DND-41 (cell line): ENCODE results near the gene FAM241A.

Experiments
- ATAC-seq: fragments of 200-7000 bp; cut with Tn5 transposase; 3 replicates; pipeline ENCODE4 v1.9.1; 2021; ENCODE audit warnings: low read depth; ENCODE audit not compliant: insufficient read depth
- DNase-seq: peaks from one replicate; pipeline ENCODE4 v3.0.0-alpha.2; 2020
- H2AFZ ChIP-seq: 2 replicates; pipeline ENCODE4 v1.6.0; 2012; ENCODE audit warnings: low read depth, low read length
- H3K27ac ChIP-seq: 2 replicates; pipeline ENCODE4 v1.5.1; 2012; ENCODE audit warnings: low read length, inconsistent platforms
- H3K27me3 ChIP-seq: fragments of 200-600 bp; sonication (generic); 2 replicates; pipeline ENCODE4 v1.6.0; 2012; ENCODE audit warnings: low read length, mild to moderate bottlenecking, inconsistent platforms; ENCODE audit not compliant: insufficient read depth, poor library complexity
- H3K36me3 ChIP-seq: 2 replicates; pipeline ENCODE4 v1.5.1; 2012; ENCODE audit warnings: low read length, inconsistent platforms; ENCODE audit not compliant: insufficient read depth
- H3K4me1 ChIP-seq: 2 replicates; pipeline ENCODE4 v1.5.1; 2012; ENCODE audit warnings: mild to moderate bottlenecking, low read length; ENCODE audit not compliant: insufficient read depth
- H3K4me2 ChIP-seq: 2 replicates; pipeline ENCODE4 v1.6.0; 2012; ENCODE audit warnings: mild to moderate bottlenecking, moderate library complexity, low read length, inconsistent platforms; ENCODE audit not compliant: insufficient read depth
- H3K4me3 ChIP-seq, 2 experiments: fragments of 200-600 bp in 1 of 2; shearing (Covaris generic) in 1 of 2; 2 replicates each; pipeline ENCODE4 v1.5.1; 2012 to 2016; ENCODE audit warnings: inconsistent platforms in 2 of 2, low read length in 2 of 2, mild to moderate bottlenecking in 2 of 2, low read depth in 1 of 2, moderate library complexity in 1 of 2
- H3K79me2 ChIP-seq: 2 replicates; pipeline ENCODE4 v1.6.0; 2012; ENCODE audit warnings: low read length, inconsistent platforms; ENCODE audit not compliant: insufficient read depth
- H3K9ac ChIP-seq: 2 replicates; pipeline ENCODE4 v1.6.0; 2012; ENCODE audit warnings: low read depth, mild to moderate bottlenecking, inconsistent platforms, low read length, moderate library complexity
- H3K9me3 ChIP-seq: 2 replicates; pipeline ENCODE4 v1.5.1; 2012; ENCODE audit warnings: low read length, moderate library complexity, mild to moderate bottlenecking, inconsistent platforms; ENCODE audit not compliant: insufficient read depth, severe bottlenecking
- H4K20me1 ChIP-seq: 2 replicates; pipeline ENCODE4 v1.6.0; 2012; ENCODE audit warnings: low read length; ENCODE audit not compliant: insufficient read depth
- EZH2 ChIP-seq: IDR thresholded peaks from 3 replicates; pipeline ENCODE4 v1.6.1; 2012; ENCODE audit warnings: borderline replicate concordance, low read depth, mild to moderate bottlenecking, moderate library complexity, low read length, inconsistent platforms; ENCODE audit not compliant: severe bottlenecking
- TF ChIP-seq, protein P1 (sequence below): IDR thresholded peaks from 2 replicates; pipeline ENCODE4 v1.5.1; 2012; ENCODE audit warnings: borderline replicate concordance, low read length, moderate library complexity, mild to moderate bottlenecking; ENCODE audit not compliant: poor library complexity, severe bottlenecking; ENCODE audit errors: extremely low read depth

FAM241A gene

DNA sequence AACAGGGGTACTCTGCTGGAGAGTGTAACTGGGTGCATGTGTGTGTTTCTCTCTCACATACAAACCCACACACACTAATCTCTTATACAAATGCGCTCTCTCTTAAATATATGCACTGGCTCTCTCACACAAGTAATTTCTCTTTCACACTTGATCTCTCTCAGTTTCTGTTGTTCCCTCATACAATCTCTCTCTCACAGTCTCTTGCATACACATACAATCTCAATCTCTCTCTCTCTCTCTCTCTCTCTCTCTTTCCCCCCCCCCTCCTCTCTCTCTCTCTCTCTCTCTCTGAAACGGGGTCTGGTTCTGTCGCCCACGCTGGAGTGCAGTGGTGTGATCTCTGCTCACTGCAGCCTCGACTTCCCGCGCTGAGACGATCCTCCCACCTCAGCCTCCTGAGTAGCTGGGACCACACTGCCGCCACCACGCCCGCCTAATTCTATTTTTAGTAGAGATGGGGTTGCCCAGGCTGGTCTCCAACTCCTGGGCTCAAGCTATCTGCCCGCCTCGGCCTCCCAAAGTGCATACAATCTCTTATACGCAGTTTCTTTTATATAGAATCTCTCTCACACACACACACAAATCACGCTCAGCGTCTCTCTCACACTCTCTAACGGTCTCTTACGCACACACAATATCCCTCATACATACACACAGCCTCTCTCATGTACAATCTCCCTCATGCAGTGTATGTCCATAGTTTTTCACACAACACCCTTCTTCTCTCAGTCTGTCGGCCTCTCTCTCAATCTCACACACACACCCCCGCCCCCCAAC lies 518 bp upstream of the FAM241A start:
- Histone ChIP-seq H3K27ac (no peak overlapping the region), H3K4me1 (peaks cover 9% of the 10 kb centered on the region; the same call in 1 of the 2 replicates), H3K9me3 (no peaks in the 10 kb centered on the region), H3K79me2 (no peaks in the 10 kb centered on the region), H3K4me3 (no peak overlapping the region), H4K20me1 (no peaks in the 10 kb centered on the region), H3K27me3 (peaks cover 19% of the 10 kb centered on the region), H2AFZ (no peak overlapping the region), H3K36me3 (no peaks in the 10 kb centered on the region), H3K9ac (no peak overlapping the region), H3K4me2 (peak overlapping the region; percentile 75)
- no peak for DNase-seq
- ATAC-seq, result 0 out of 3 replicates have a peak, but pooled peaks have one; percentile 1
- TF ChIP-seq EZH2, result no peak
- TF ChIP-seq, protein P1, sequence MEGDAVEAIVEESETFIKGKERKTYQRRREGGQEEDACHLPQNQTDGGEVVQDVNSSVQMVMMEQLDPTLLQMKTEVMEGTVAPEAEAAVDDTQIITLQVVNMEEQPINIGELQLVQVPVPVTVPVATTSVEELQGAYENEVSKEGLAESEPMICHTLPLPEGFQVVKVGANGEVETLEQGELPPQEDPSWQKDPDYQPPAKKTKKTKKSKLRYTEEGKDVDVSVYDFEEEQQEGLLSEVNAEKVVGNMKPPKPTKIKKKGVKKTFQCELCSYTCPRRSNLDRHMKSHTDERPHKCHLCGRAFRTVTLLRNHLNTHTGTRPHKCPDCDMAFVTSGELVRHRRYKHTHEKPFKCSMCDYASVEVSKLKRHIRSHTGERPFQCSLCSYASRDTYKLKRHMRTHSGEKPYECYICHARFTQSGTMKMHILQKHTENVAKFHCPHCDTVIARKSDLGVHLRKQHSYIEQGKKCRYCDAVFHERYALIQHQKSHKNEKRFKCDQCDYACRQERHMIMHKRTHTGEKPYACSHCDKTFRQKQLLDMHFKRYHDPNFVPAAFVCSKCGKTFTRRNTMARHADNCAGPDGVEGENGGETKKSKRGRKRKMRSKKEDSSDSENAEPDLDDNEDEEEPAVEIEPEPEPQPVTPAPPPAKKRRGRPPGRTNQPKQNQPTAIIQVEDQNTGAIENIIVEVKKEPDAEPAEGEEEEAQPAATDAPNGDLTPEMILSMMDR, result no peak

- Histone ChIP-seq H3K79me2 (no peaks in the 10 kb centered on the region), H3K36me3 (no peaks in the 10 kb centered on the region), H2AFZ (peak overlapping the region; percentile 69), H3K9ac (peak overlapping the region; percentile 46), H3K27ac (no peak overlapping the region), H3K4me1 (peaks cover 9% of the 10 kb centered on the region; the same call in 1 of the 2 replicates), H3K27me3 (peaks cover 24% of the 10 kb centered on the region), H3K4me2 (peak overlapping the region; percentile 75), H3K9me3 (no peaks in the 10 kb centered on the region), H3K4me3 (peak overlapping the region; percentile 20 to 63; a peak in 3 of 4 replicates), H4K20me1 (no peaks in the 10 kb centered on the region)
- TF ChIP-seq, protein P1, result no peak
- peak; percentile 70 for TF ChIP-seq EZH2
- ATAC-seq (peak; percentile 54), DNase-seq (peak; percentile 34)
These were observed 692 bp downstream of the FAM241A start for GRCh38 chr4:112145790-112146501.

DNA sequence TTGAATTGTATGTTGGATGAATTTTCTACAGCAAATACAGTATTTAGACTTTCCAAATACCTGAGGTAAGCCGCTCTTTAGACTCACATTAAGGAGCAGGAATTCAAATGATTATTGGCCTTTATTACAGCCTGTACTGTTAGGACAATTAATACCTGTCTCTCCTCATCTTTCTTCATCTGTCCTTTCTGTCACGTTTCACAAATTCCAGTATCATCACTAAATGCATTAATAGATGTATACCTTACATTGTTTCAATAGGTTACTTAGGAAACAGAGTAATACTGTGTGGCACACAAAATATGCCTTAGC lies 1.2 kb downstream of the FAM241A start:
- TF ChIP-seq, protein P1, result no peak
- no peak for TF ChIP-seq EZH2
- no peak for DNase-seq
- H2AFZ ChIP-seq, result no peak overlapping the region
- no peaks in the 10 kb centered on the region for H3K79me2 ChIP-seq
- peak overlapping the region; percentile 75 for H3K4me2 ChIP-seq
- ATAC-seq, result no peak
- no peaks in the 10 kb centered on the region for H4K20me1 ChIP-seq
- H3K4me3 ChIP-seq, result peak overlapping the region in 1 of 2 experiments; percentile 63; a peak in 1 of 4 replicates
- no peaks in the 10 kb centered on the region for H3K36me3 ChIP-seq
- H3K4me1 ChIP-seq, result peaks cover 9% of the 10 kb centered on the region; the same call in 1 of the 2 replicates
- H3K9me3 ChIP-seq, result no peaks in the 10 kb centered on the region
- no peak overlapping the region for H3K9ac ChIP-seq
- no peak overlapping the region for H3K27ac ChIP-seq
- peaks cover 25% of the 10 kb centered on the region for H3K27me3 ChIP-seq
